Measurements from ENCODE around the gene EIF4B. TPM values are rescaled to one million over a fixed set of nuclear protein-coding genes. Genes with fewer than 3 reads are reported as not detected.

EIF4B gene
- total and polyA plus RNA-seq, 2 experiments from 2014 or later = 141 to 584 TPM

- TF ChIP-seq ZNF462 (CRISPR knock-in tag; IDR thresholded peaks at IDR 0.05) = no peak
- no peak for TF ChIP-seq EZH2phosphoT487 (IDR thresholded peaks at IDR 0.05; ENCODE audit: unreplicated experiment)
- TF ChIP-seq EZH2 (IDR thresholded peaks at IDR 0.05; ENCODE audit: low read depth, unreplicated experiment) = no peak
Measured at GRCh38 chr12:53012928-53013327, 6.7 kb downstream of the EIF4B start (continued).

GRCh38 chr12:53014709-53015108 is 8.5 kb downstream of the EIF4B start:
- DNase-seq (ENCODE audit: low spot score) (no peak), ATAC-seq (no peak)
- Mint-ChIP-seq H3K4me3 (no peak overlapping the region), H3K27me3 (ENCODE audit: insufficient read depth, low read depth, poor library complexity) (peaks cover 11% of the 10 kb centered on the region), H3K4me1 (peaks cover 18% of the 10 kb centered on the region; the same call in 2 of the 3 replicates), H3K9me3 (no peaks in the 10 kb centered on the region), H3K27ac (peak overlapping the region; percentile 20; the same call in 1 of the 2 replicates), H3K36me3 (ENCODE audit: low read depth) (peaks cover 87% of the 10 kb centered on the region)
- H3K4me3 ChIP-seq = no peak overlapping the region
- H3K4me1 ChIP-seq (ENCODE audit: insufficient read depth) = peaks cover 9% of the 10 kb centered on the region
- H3K27ac ChIP-seq (ENCODE audit: low read depth) = peak overlapping the region; percentile 53
- H3K79me2 ChIP-seq (replicated peaks; ENCODE audit: insufficient read depth) = peaks cover 97% of the 10 kb centered on the region
- peaks cover 57% of the 10 kb centered on the region for H3K36me3 ChIP-seq (ENCODE audit: insufficient read depth)
- no peak overlapping the region for H2AFZ ChIP-seq
- no peaks in the 10 kb centered on the region for H3K27me3 ChIP-seq (ENCODE audit: insufficient read depth)
- peaks cover 88% of the 10 kb centered on the region for H4K20me1 ChIP-seq (replicated peaks; ENCODE audit: insufficient read depth)
- H3F3A ChIP-seq (replicated peaks; ENCODE audit: low read depth) = peaks cover 21% of the 10 kb centered on the region
- H3K4me2 ChIP-seq = no peak overlapping the region
- H3K9me2 ChIP-seq (ENCODE audit: insufficient read depth) = no peaks in the 10 kb centered on the region
- TF ChIP-seq ZNF462 (CRISPR knock-in tag; IDR thresholded peaks at IDR 0.05) (no peak), JUNB (IDR thresholded peaks at IDR 0.05; ENCODE audit: unreplicated experiment) (no peak), CTCF (conservative IDR thresholded peaks at IDR 0.05; ENCODE audit: low read depth in 2 of 2) (no peak), NANOG (IDR thresholded peaks at IDR 0.05; ENCODE audit: borderline replicate concordance) (no peak), ZNF114 (CRISPR knock-in tag; IDR thresholded peaks at IDR 0.05) (no peak), CREB1 (CRISPR knock-in tag; IDR thresholded peaks at IDR 0.05; ENCODE audit: low read depth) (no peak), POLR2AphosphoS5 (IDR thresholded peaks at IDR 0.05; ENCODE audit: low read depth) (no peak)
